Chondrocyte (in vitro differentiated cells): ENCODE data around the gene UNC80. TPM values are rescaled to one million over a fixed set of nuclear protein-coding genes. Genes with fewer than 3 reads are reported as not detected.

ENCODE experiments used
- DNase-seq: peaks from one replicate; pipeline ENCODE4 v3.0.0; 2021; ENCODE audit warnings: mixed read lengths, low spot score
- H3K27ac Mint-ChIP-seq: one replicate; pipeline ENCODE4 v1.8.0; 2021; ENCODE audit warnings: mild to moderate bottlenecking, moderate library complexity, mixed read lengths; ENCODE audit not compliant: unreplicated experiment
- H3K27me3 Mint-ChIP-seq: 2 replicates; pipeline ENCODE4 v1.8.0; 2021; ENCODE audit warnings: low read depth, mixed read lengths
- H3K36me3 Mint-ChIP-seq: 2 replicates; pipeline ENCODE4 v1.8.0; 2021; ENCODE audit warnings: low read depth, mixed read lengths
- H3K4me1 Mint-ChIP-seq: 2 replicates; pipeline ENCODE4 v1.8.0; 2021; ENCODE audit warnings: low read depth, mild to moderate bottlenecking, mixed read lengths
- H3K4me3 Mint-ChIP-seq: one replicate; pipeline ENCODE4 v1.8.0; 2021; ENCODE audit warnings: mild to moderate bottlenecking, moderate library complexity, mixed read lengths; ENCODE audit not compliant: unreplicated experiment
- H3K9me3 Mint-ChIP-seq: 2 replicates; pipeline ENCODE4 v1.8.0; 2021; ENCODE audit warnings: low read depth, mixed read lengths
- CTCF ChIP-seq: fragments of 200-600 bp; sonication (generic); IDR thresholded peaks from 2 replicates; pipeline ENCODE4 v1.5.0; 2021; ENCODE audit warnings: antibody characterized with exemption, mild to moderate bottlenecking, moderate library complexity
- total RNA-seq: library from RNA; stranded (reverse); gene quantifications from 3 replicates; pipeline ENCODE4 v1.2.1, GENCODE V29; 2021

The UNC80 gene
- total RNA-seq, 1 donor from 2014 or later, result 0.02 TPM

- TF ChIP-seq CTCF, result no peak
- Mint-ChIP-seq H3K4me3 (peak overlapping the region; percentile 95), H3K4me1 (peaks cover 49% of the 10 kb centered on the region), H3K27me3 (no peaks in the 10 kb centered on the region), H3K36me3 (peaks cover 3% of the 10 kb centered on the region), H3K9me3 (no peaks in the 10 kb centered on the region), H3K27ac (peak overlapping the region; percentile 89)
- no peak for DNase-seq
These were observed 231.7 kb downstream of the UNC80 start for GRCh38 chr2:210003359-210003758.

- no peak for DNase-seq
- no peak for TF ChIP-seq CTCF
- H3K9me3 Mint-ChIP-seq, result no peaks in the 10 kb centered on the region
- peaks cover 49% of the 10 kb centered on the region for H3K4me1 Mint-ChIP-seq
- H3K4me3 Mint-ChIP-seq, result no peak overlapping the region
- peak overlapping the region; percentile 32 for H3K27ac Mint-ChIP-seq
- H3K36me3 Mint-ChIP-seq, result peaks cover 3% of the 10 kb centered on the region
- no peaks in the 10 kb centered on the region for H3K27me3 Mint-ChIP-seq
These were observed 233.2 kb downstream of the UNC80 start for GRCh38 chr2:210004881-210005280.

- Mint-ChIP-seq H3K4me1 (peaks cover 40% of the 10 kb centered on the region), H3K4me3 (no peak overlapping the region), H3K27ac (no peak overlapping the region), H3K27me3 (no peaks in the 10 kb centered on the region), H3K36me3 (peaks cover 12% of the 10 kb centered on the region), H3K9me3 (no peaks in the 10 kb centered on the region)
- TF ChIP-seq CTCF, result no peak
- DNase-seq, result no peak
These were observed 236.3 kb downstream of the UNC80 start for GRCh38 chr2:210007895-210008294.

GRCh38 chr2:210009126-210009525 lies 237.5 kb downstream of the UNC80 start:
- no peak for TF ChIP-seq CTCF
- Mint-ChIP-seq H3K27me3 (no peaks in the 10 kb centered on the region), H3K27ac (no peak overlapping the region), H3K9me3 (no peaks in the 10 kb centered on the region), H3K4me1 (peaks cover 30% of the 10 kb centered on the region), H3K36me3 (peaks cover 12% of the 10 kb centered on the region), H3K4me3 (no peak overlapping the region)
- no peak for DNase-seq

GRCh38 chr2:210009896-210010295 lies 238.3 kb downstream of the UNC80 start:
- no peaks in the 10 kb centered on the region for H3K27me3 Mint-ChIP-seq
- H3K9me3 Mint-ChIP-seq, result no peaks in the 10 kb centered on the region
- H3K4me3 Mint-ChIP-seq, result no peak overlapping the region
- no peak overlapping the region for H3K27ac Mint-ChIP-seq
- TF ChIP-seq CTCF, result no peak
- peaks cover 22% of the 10 kb centered on the region for H3K4me1 Mint-ChIP-seq
- no peak for DNase-seq
- peaks cover 14% of the 10 kb centered on the region for H3K36me3 Mint-ChIP-seq
